WTC11 (cell line): Measurements from ENCODE around the gene NUAK2.

Experiments used
- SP1 ChIP-seq: sonication (generic); formaldehyde crosslinking; conservative IDR thresholded peaks from 2 replicates; pipeline ENCODE4 v1.8.1; 2022; ENCODE audit warnings: missing genetic modification reagents
- ZNF219 ChIP-seq: sonication (generic); formaldehyde crosslinking; IDR thresholded peaks from 2 replicates; pipeline ENCODE4 v1.8.0; 2023; ENCODE audit warnings: missing genetic modification reagents, mild to moderate bottlenecking, borderline replicate concordance
- TF ChIP-seq, protein P1 (sequence below): fragments of 250-450 bp; sonication (Bioruptor Pico); IDR thresholded peaks from 2 replicates; pipeline ENCODE4 v2.1.2; 2022; ENCODE audit warnings: mild to moderate bottlenecking, moderate library complexity
- TF ChIP-seq, protein P2 (sequence below): sonication (generic); formaldehyde crosslinking; IDR thresholded peaks from 2 replicates; pipeline ENCODE4 v1.8.1; 2023; ENCODE audit warnings: mild to moderate bottlenecking, missing genetic modification reagents, moderate library complexity
- TF ChIP-seq, protein P3 (sequence below): sonication (generic); formaldehyde crosslinking; IDR thresholded peaks from 2 replicates; pipeline ENCODE4 v1.8.0; 2022; ENCODE audit warnings: mild to moderate bottlenecking, missing genetic modification reagents

DNA sequence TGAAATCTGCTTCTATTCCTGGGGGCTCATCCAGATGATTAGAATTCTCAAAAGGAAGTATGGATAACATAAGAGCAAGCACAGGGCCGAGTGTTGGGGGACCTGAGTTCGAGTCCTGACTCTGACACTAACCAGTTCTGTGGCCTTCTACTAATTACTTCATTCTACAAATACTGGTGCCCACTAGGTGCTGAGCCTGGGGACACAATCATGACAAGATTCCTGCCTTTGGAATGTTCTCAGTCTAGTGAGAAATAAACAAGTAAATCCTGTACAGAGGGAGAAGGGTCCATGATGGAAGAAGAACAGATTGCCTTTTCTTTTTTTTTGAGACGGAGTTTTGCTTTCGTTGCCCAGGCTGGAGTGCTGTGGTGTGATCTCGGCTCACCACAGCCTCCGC lies 2.2 kb upstream of the NUAK2 start:
- TF ChIP-seq, protein P1, sequence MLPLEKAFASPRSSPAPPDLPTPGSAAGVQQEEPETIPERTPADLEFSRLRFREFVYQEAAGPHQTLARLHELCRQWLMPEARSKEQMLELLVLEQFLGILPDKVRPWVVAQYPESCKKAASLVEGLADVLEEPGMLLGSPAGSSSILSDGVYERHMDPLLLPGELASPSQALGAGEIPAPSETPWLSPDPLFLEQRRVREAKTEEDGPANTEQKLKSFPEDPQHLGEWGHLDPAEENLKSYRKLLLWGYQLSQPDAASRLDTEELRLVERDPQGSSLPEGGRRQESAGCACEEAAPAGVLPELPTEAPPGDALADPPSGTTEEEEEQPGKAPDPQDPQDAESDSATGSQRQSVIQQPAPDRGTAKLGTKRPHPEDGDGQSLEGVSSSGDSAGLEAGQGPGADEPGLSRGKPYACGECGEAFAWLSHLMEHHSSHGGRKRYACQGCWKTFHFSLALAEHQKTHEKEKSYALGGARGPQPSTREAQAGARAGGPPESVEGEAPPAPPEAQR (CRISPR knock-in tag) = no peak
- TF ChIP-seq ZNF219 (CRISPR knock-in tag) (no peak), SP1 (CRISPR knock-in tag) (no peak)
- TF ChIP-seq, protein P2, sequence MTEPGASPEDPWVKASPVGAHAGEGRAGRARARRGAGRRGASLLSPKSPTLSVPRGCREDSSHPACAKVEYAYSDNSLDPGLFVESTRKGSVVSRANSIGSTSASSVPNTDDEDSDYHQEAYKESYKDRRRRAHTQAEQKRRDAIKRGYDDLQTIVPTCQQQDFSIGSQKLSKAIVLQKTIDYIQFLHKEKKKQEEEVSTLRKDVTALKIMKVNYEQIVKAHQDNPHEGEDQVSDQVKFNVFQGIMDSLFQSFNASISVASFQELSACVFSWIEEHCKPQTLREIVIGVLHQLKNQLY (CRISPR knock-in tag) = no peak
- TF ChIP-seq, protein P3, sequence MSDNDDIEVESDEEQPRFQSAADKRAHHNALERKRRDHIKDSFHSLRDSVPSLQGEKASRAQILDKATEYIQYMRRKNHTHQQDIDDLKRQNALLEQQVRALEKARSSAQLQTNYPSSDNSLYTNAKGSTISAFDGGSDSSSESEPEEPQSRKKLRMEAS (CRISPR knock-in tag) = no peak
